HEK293 (cell line): ENCODE data around the gene SQOR.

Experiments
- CTCF ChIP-seq: fragments of 450-650 bp; formaldehyde crosslinking; IDR thresholded peaks from 2 replicates; pipeline ENCODE4 v1.5.1; 2016; ENCODE audit warnings: missing biosample characterization, missing genetic modification characterization
- HOXD13 ChIP-seq: sonication (generic); formaldehyde crosslinking; IDR thresholded peaks from 2 replicates; pipeline ENCODE4 v1.8.0; 2022; ENCODE audit warnings: missing genetic modification reagents, borderline replicate concordance
- SCRT2 ChIP-seq: fragments of 450-650 bp; formaldehyde crosslinking; IDR thresholded peaks from 2 replicates; pipeline ENCODE4 v1.5.1; 2016; ENCODE audit warnings: missing biosample characterization, missing genetic modification characterization

DNA sequence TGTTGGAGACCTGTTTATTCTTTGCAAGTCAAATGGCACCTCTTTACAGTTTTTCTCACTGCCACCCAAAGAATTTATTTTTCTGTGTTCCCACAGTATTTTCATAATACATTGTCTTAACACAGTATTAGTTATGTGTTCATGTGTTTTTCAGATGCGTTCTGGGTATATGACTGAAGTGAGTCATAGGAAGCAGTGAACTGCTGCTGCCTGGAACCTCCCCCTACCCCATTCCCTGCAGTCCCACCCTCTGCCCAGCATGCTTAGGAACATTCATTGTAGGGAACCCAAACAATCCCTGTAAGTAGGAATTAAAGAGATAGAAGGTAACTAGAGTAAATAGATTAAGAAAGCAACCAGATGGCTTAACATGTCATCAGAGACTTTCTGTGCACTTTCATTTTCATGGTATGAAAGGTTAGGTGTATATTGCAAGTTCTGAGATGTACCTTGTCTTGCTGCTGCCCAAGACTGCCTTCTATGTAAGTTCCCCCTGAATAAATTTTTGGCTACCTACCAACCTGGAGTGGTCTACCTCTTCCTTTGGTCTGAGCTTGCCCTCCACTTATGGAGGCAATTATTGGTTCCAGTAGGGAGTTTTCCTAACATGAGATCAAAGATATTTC is 21.9 kb upstream of the SQOR start:
- no peak for TF ChIP-seq HOXD13 (CRISPR knock-in tag)
- no peak for TF ChIP-seq CTCF (tag by site-specific recombination)
- no peak for TF ChIP-seq SCRT2 (tag by site-specific recombination)
